ENCODE measurements around the gene MLNR. TPM values are rescaled to one million over a fixed set of nuclear protein-coding genes. Genes with fewer than 3 reads are reported as not detected.

MLNR gene
- total and polyA plus RNA-seq, 9 of the 15 experiments (the other 6 are each of a cell fraction or from before 2014, with no cell fraction given) = not detected

DNA sequence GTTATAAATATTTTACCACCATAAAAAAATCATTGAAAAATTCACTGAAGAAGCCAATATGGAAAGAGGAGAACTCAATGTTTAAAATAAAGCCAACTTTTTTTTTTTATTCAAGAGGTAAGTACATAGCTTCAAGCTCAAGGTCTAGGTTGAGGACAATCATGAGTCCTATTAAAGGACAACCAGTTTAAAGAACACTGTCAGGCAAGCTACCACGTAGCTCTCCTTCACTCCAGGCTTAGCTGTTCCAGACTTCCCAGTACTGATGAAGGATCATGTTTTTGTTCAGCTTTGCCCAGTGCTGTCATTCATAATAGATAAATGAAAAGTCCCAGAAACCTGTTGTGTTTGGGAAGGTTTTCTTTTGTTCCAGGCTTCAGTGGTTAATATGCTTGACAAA is 10.0 kb upstream of the MLNR start (continued):
- TF ChIP-seq CHD4 (IDR thresholded peaks at IDR 0.05; ENCODE audit: insufficient read depth, insufficient replicate concordance, low read depth, low read length, poor library complexity, severe bottlenecking) (no peak), ZNF408 (CRISPR knock-in tag; IDR thresholded peaks at IDR 0.05; ENCODE audit: low read depth) (no peak)
- TF ChIP-seq, protein P1, sequence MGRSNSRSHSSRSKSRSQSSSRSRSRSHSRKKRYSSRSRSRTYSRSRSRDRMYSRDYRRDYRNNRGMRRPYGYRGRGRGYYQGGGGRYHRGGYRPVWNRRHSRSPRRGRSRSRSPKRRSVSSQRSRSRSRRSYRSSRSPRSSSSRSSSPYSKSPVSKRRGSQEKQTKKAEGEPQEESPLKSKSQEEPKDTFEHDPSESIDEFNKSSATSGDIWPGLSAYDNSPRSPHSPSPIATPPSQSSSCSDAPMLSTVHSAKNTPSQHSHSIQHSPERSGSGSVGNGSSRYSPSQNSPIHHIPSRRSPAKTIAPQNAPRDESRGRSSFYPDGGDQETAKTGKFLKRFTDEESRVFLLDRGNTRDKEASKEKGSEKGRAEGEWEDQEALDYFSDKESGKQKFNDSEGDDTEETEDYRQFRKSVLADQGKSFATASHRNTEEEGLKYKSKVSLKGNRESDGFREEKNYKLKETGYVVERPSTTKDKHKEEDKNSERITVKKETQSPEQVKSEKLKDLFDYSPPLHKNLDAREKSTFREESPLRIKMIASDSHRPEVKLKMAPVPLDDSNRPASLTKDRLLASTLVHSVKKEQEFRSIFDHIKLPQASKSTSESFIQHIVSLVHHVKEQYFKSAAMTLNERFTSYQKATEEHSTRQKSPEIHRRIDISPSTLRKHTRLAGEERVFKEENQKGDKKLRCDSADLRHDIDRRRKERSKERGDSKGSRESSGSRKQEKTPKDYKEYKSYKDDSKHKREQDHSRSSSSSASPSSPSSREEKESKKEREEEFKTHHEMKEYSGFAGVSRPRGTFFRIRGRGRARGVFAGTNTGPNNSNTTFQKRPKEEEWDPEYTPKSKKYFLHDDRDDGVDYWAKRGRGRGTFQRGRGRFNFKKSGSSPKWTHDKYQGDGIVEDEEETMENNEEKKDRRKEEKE (IDR thresholded peaks at IDR 0.05; ENCODE audit: borderline replicate concordance in 1 of 2, control insufficient read depth in 1 of 2, low read depth in 2 of 2, low read length in 1 of 2) = no peak

DNA sequence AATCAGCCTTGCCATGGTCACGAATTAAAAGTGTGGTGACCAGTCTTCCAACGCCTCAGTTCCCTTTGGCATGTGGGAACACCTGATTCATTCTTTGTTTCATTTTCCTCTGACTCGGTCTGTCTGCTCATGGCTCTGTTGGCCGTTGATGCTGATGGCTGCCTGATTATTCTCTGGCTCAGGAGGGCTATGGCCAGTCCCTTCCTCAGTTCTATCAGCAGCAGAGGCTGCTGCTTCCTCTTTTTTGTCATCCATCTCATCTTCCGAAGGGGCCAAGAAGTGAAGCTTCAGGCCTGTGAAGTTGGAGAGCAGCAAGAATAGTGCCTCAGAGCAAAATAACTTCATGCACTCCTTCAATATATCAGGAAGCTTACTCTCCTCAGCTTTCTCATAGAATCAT is 9.5 kb upstream of the MLNR start:
- 52% methylated on average over 5 of the region's 5 CpGs for WGBS (ENCODE audit: insufficient coverage, low coverage, missing lambda C conversion rate)
- TF ChIP-seq SPI1 (IDR thresholded peaks at IDR 0.05; ENCODE audit: borderline replicate concordance, low read depth, low read length) (peak; percentile 21; the same call in 1 of the 2 replicates), DNMT1 (IDR thresholded peaks at IDR 0.05) (no peak), ZNF431 (CRISPR knock-in tag; IDR thresholded peaks at IDR 0.05) (no peak), HMGN3 (IDR thresholded peaks at IDR 0.05; ENCODE audit: borderline replicate concordance, extremely low read depth, insufficient read length, low read depth, low read length) (no peak)

More for the DNA sequence above, 9.5 kb upstream of the MLNR start:
- Histone ChIP-seq H3K9me1 (ENCODE audit: control insufficient read depth, insufficient read depth, low read length) (no peaks in the 10 kb centered on the region), H3K27ac (ENCODE audit: extremely low read depth, low read depth, low read length) (no peak overlapping the region), H3K27me3 (ENCODE audit: control insufficient read depth in 2 of 2, insufficient read depth in 2 of 2, low read length in 2 of 2) (no peaks in the 10 kb centered on the region), H2AFZ (ENCODE audit: low read depth, low read length) (no peak overlapping the region), H3K9me3 (replicated peaks; ENCODE audit: control insufficient read depth, insufficient read depth, low read depth, low read length) (no peaks in the 10 kb centered on the region), H3K4me2 (ENCODE audit: insufficient read depth, low read length) (no peak overlapping the region), H3K9ac (ENCODE audit: insufficient read depth in 1 of 2, low read depth in 2 of 2, low read length in 2 of 2) (no peak overlapping the region), H4K20me1 (replicated peaks; ENCODE audit: control insufficient read depth, insufficient read depth, low read length) (no peaks in the 10 kb centered on the region), H3K4me1 (replicated peaks in 1 of 2; ENCODE audit: control insufficient read depth in 2 of 2, insufficient read depth in 2 of 2, low read length in 2 of 2) (peaks cover 0 to 3% of the 10 kb centered on the region in 2 experiments; a peak in 2 of 5 replicates), H3K36me3 (ENCODE audit: control insufficient read depth, insufficient read depth, low read length) (peaks cover 9% of the 10 kb centered on the region; the same call in 2 of the 3 replicates), H3K4me3 (no peak overlapping the region), H3K79me2 (ENCODE audit: control insufficient read depth, insufficient read depth, low read length) (no peaks in the 10 kb centered on the region)
- FAIRE-seq = no peak
- CTCF ChIA-PET (ENCODE audit: low intra/inter-chr PET ratio) = no interaction called here
- in situ Hi-C loops (cut with MboI) (no loop called here), intact Hi-C loops (cut with micrococcal nuclease) (no loop called here)
- DNase-seq (ENCODE audit: extremely low read depth in 1 of 4, low spot score in 3 of 4) = no peak
- POLR2A ChIA-PET = interaction anchor here (0.8 kb wide), 2 partner anchors 19 to 233 kb away, joined by 3 to 4 read pairs; no protein-coding TSS in a partner anchor
- no peak; the same call in 1 of the 3 replicates for ATAC-seq
- BruUV-seq (replicated peaks) = no TSS peak
